PC-3 (cell line): Measurements from ENCODE around the gene UBAC2. TPM values are rescaled to one million over a fixed set of nuclear protein-coding genes. Genes with fewer than 3 reads are reported as not detected.

Experiments
- ATAC-seq: fragments of 200-7000 bp; cut with Tn5 transposase; 2 replicates; pipeline ENCODE4 v1.9.1; 2020; ENCODE audit warnings: mild to moderate bottlenecking, moderate library complexity
- BruUV-seq: library from RNA; stranded (reverse); fragments of 400-500 nt; replicated peaks from 2 replicates; lab custom pipeline; 2021; lab: Mats Ljungman, UMichigan
- CTCF ChIA-PET: fragments of 300-600 bp; sonication (Branson Sonifier 250); formaldehyde crosslinking; loops from one replicate; lab custom pipeline; 2022; ENCODE audit warnings: antibody characterized with exemption; lab: Charles Lee
- POLR2A ChIA-PET: fragments of 300-600 bp; sonication (Branson Sonifier 250); formaldehyde crosslinking; loops from one replicate; lab custom pipeline; 2022; ENCODE audit warnings: antibody characterized with exemption; ENCODE audit not compliant: unreplicated experiment; lab: Charles Lee
- DNase-seq: peaks from one replicate; pipeline ENCODE4 v3.0.0-alpha.2; 2015
- H2AFZ ChIP-seq: fragments of 300-600 bp; sonication (generic); 2 replicates; pipeline ENCODE4 v1.6.0; 2016; ENCODE audit warnings: antibody characterized with exemption, low read length
- H3F3A ChIP-seq: fragments of 300-600 bp; sonication (generic); one replicate; pipeline ENCODE4 v1.6.0; 2017; ENCODE audit warnings: antibody characterized with exemption, low read length, control low read depth, mild to moderate bottlenecking; ENCODE audit not compliant: unreplicated experiment
- H3K27ac ChIP-seq: fragments of 300-600 bp; sonication (generic); 2 replicates; pipeline ENCODE4 v1.5.1; 2016; ENCODE audit warnings: mild to moderate bottlenecking, low read length
- H3K27me3 ChIP-seq: fragments of 300-600 bp; sonication (generic); 2 replicates; pipeline ENCODE4 v1.6.1; 2016; ENCODE audit warnings: low read length, mixed read lengths
- H3K36me3 ChIP-seq: fragments of 300-600 bp; sonication (generic); 2 replicates; pipeline ENCODE4 v1.6.1; 2016; ENCODE audit warnings: low read depth, mixed run types, low read length, mixed read lengths
- H3K4me1 ChIP-seq: fragments of 300-600 bp; sonication (generic); 2 replicates; pipeline ENCODE4 v1.5.1; 2016; ENCODE audit warnings: low read length; ENCODE audit not compliant: insufficient read depth
- H3K4me2 ChIP-seq: fragments of 300-600 bp; sonication (generic); 2 replicates; pipeline ENCODE4 v1.6.0; 2016; ENCODE audit warnings: low read length
- H3K4me3 ChIP-seq: fragments of 300-600 bp; sonication (generic); 2 replicates; pipeline ENCODE4 v1.5.1; 2016; ENCODE audit warnings: mild to moderate bottlenecking, low read length, mixed read lengths
- H3K79me2 ChIP-seq: fragments of 300-600 bp; sonication (generic); 2 replicates; pipeline ENCODE4 v1.6.1; 2017; ENCODE audit warnings: low read length, mixed read lengths
- H3K9ac ChIP-seq: fragments of 300-600 bp; sonication (generic); 2 replicates; pipeline ENCODE4 v1.6.0; 2016; ENCODE audit warnings: mild to moderate bottlenecking, low read length
- H3K9me2 ChIP-seq: fragments of 300-600 bp; sonication (generic); replicated peaks from 2 replicates; pipeline ENCODE4 v1.6.1; 2016; ENCODE audit warnings: mixed run types, low read length, mixed read lengths
- H3K9me3 ChIP-seq: fragments of 300-600 bp; sonication (generic); 2 replicates; pipeline ENCODE4 v1.6.1; 2016; ENCODE audit warnings: low read length, mixed read lengths
- H4K20me1 ChIP-seq: fragments of 300-600 bp; sonication (generic); 2 replicates; pipeline ENCODE4 v1.6.1; 2016; ENCODE audit warnings: low read length, mixed read lengths
- EZH2 ChIP-seq: fragments of 300-600 bp; sonication (generic); IDR thresholded peaks from one replicate; pipeline ENCODE4 v1.6.1; 2017; ENCODE audit warnings: antibody characterized with exemption, mild to moderate bottlenecking, low read length; ENCODE audit not compliant: unreplicated experiment
- EZH2phosphoT487 ChIP-seq: fragments of 300-600 bp; sonication (generic); IDR thresholded peaks from 2 replicates; pipeline ENCODE4 v1.6.1; 2018; ENCODE audit warnings: mild to moderate bottlenecking, antibody characterized with exemption, low read length, borderline replicate concordance
- intact Hi-C: fragments of 100-400 bp; cut with micrococcal nuclease; formaldehyde crosslinking; loops from 2 replicates; pipeline ENCODE4 v1.9.0; 2023
- total RNA-seq: library from RNA; depleted of rRNA; stranded (reverse); fragments of >200 nt; gene quantifications from 2 replicates; pipeline ENCODE4 v1.2.3, GENCODE V29; 2014
- TF ChIP-seq, protein P1 (sequence below): fragments of 300-600 bp; sonication (generic); conservative IDR thresholded peaks from 2 replicates; pipeline ENCODE4 v1.5.1; 2017; ENCODE audit warnings: antibody characterized with exemption, low read depth, mild to moderate bottlenecking, low read length

UBAC2 gene
- total RNA-seq, 1 experiment from 2014 or later, result 34.5 TPM

DNA sequence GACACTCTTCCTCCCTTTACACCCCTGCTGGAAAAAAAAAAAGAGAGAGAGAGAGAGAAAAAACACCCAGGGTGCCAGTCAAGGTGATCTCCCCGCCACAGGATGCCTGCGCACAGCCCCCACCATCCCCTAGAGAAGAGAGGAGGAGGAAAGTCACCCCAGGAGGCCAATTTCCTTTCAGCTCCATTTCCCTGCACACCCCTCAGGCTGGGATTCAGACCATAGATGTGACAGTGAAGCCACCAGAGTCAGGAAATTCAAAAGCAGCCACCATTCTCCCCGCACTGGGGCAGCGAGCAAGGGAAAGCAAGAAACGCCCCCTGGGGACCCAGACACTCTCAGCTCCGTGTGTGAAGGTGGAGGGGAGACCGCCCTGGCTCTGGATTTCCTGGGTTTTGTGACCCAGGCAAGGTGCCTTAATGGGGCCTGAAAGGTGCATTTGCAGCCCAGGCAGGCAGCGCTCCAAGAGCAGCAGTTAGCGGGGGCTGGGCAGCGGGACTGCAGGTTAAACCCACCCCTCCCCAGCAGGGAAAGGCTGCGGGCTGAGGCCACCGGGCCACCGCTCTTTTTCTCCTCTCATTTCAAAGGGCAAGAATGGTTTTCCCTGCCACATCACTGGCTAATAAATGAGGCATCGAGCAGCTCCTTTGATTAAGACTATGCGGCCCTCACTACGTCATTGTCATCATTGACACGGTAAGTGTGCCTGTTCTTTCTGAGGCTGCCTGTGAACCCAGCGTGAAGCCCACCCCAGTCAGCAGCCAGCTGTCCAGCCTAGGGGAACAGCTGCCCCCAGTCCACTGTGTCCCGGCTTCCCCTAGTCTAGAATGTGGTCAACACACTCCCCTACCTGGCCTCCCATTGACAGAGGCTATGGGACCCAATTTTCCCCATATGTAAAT, 216.8 kb downstream of the UBAC2 start:
- TF ChIP-seq, protein P1, sequence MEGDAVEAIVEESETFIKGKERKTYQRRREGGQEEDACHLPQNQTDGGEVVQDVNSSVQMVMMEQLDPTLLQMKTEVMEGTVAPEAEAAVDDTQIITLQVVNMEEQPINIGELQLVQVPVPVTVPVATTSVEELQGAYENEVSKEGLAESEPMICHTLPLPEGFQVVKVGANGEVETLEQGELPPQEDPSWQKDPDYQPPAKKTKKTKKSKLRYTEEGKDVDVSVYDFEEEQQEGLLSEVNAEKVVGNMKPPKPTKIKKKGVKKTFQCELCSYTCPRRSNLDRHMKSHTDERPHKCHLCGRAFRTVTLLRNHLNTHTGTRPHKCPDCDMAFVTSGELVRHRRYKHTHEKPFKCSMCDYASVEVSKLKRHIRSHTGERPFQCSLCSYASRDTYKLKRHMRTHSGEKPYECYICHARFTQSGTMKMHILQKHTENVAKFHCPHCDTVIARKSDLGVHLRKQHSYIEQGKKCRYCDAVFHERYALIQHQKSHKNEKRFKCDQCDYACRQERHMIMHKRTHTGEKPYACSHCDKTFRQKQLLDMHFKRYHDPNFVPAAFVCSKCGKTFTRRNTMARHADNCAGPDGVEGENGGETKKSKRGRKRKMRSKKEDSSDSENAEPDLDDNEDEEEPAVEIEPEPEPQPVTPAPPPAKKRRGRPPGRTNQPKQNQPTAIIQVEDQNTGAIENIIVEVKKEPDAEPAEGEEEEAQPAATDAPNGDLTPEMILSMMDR, result no peak
- no peak for TF ChIP-seq EZH2
- no peak for TF ChIP-seq EZH2phosphoT487
- no peaks in the 10 kb centered on the region for H3F3A ChIP-seq
- H3K36me3 ChIP-seq, result no peaks in the 10 kb centered on the region
- POLR2A ChIA-PET, result no interaction called here
- peaks cover 4% of the 10 kb centered on the region; the same call in 1 of the 2 replicates for H3K27me3 ChIP-seq
- H3K4me2 ChIP-seq, result no peak overlapping the region
- H3K27ac ChIP-seq, result no peak overlapping the region
- no peak overlapping the region for H3K9ac ChIP-seq
- H4K20me1 ChIP-seq, result no peaks in the 10 kb centered on the region
- H3K4me3 ChIP-seq, result no peak overlapping the region
- ATAC-seq (no peak), DNase-seq (no peak)
- H2AFZ ChIP-seq, result no peak overlapping the region
- no peaks in the 10 kb centered on the region for H3K79me2 ChIP-seq
- CTCF ChIA-PET, result no interaction called here
- intact Hi-C loops, result no loop called here
- no peaks in the 10 kb centered on the region for H3K9me3 ChIP-seq
- no TSS peak for BruUV-seq
- H3K9me2 ChIP-seq, result no peaks in the 10 kb centered on the region
- H3K4me1 ChIP-seq, result no peaks in the 10 kb centered on the region

- ChIA-PET CTCF (no interaction called here), POLR2A (no interaction called here)
- DNase-seq (no peak), ATAC-seq (no peak)
- no peaks in the 10 kb centered on the region for H3K4me1 ChIP-seq
- H3K9me2 ChIP-seq, result no peaks in the 10 kb centered on the region
- H3K4me3 ChIP-seq, result no peak overlapping the region
- H3K9ac ChIP-seq, result no peak overlapping the region
- intact Hi-C loops, result no loop called here
- no peaks in the 10 kb centered on the region for H3K36me3 ChIP-seq
- no TSS peak for BruUV-seq
- H3K79me2 ChIP-seq, result no peaks in the 10 kb centered on the region
- no peaks in the 10 kb centered on the region for H3K9me3 ChIP-seq
- H4K20me1 ChIP-seq, result no peaks in the 10 kb centered on the region
- no peak overlapping the region for H3K27ac ChIP-seq
- H3K4me2 ChIP-seq, result no peak overlapping the region
- H3F3A ChIP-seq, result no peaks in the 10 kb centered on the region
- TF ChIP-seq EZH2phosphoT487 (no peak), EZH2 (no peak)
- TF ChIP-seq, protein P1, result no peak
- H3K27me3 ChIP-seq, result peaks cover 4% of the 10 kb centered on the region; the same call in 1 of the 2 replicates
- H2AFZ ChIP-seq, result no peak overlapping the region
Observed at GRCh38 chr13:99418103-99418842, 217.6 kb downstream of the UBAC2 start.

- Histone ChIP-seq H3K36me3 (no peaks in the 10 kb centered on the region), H3F3A (no peaks in the 10 kb centered on the region), H3K79me2 (no peaks in the 10 kb centered on the region), H2AFZ (no peak overlapping the region), H3K27me3 (peaks cover 4% of the 10 kb centered on the region; the same call in 1 of the 2 replicates), H3K9me3 (no peaks in the 10 kb centered on the region), H3K4me3 (no peak overlapping the region), H3K4me1 (no peaks in the 10 kb centered on the region), H3K9ac (no peak overlapping the region), H3K4me2 (no peak overlapping the region), H3K9me2 (no peaks in the 10 kb centered on the region), H4K20me1 (no peaks in the 10 kb centered on the region), H3K27ac (no peak overlapping the region)
- CTCF ChIA-PET, result no interaction called here
- intact Hi-C loops, result no loop called here
- POLR2A ChIA-PET, result no interaction called here
- DNase-seq, result no peak
- no TSS peak for BruUV-seq
- ATAC-seq, result no peak
- TF ChIP-seq EZH2phosphoT487 (no peak), EZH2 (no peak)
- TF ChIP-seq, protein P1, result no peak
Observed at GRCh38 chr13:99418843-99419140, 218.1 kb downstream of the UBAC2 start.
